Measurements from ENCODE around the gene IL1RAPL2.
"Not testable (repeated sequence)": the region's sequence is repeated elsewhere in the genome, so short reads cannot be mapped to it uniquely, and the experiment has no call there.

IL1RAPL2 gene

GRCh38 chrX:104961926-104962325 lies 395.9 kb downstream of the IL1RAPL2 start:
- DNase-seq (ENCODE audit: insufficient read length, low spot score) (no peak), FAIRE-seq (no peak)
- no peak for TF ChIP-seq POLR2A (IDR thresholded peaks at IDR 0.05; ENCODE audit: low read depth, low read length)

- FAIRE-seq: no peak
- no peak for TF ChIP-seq POLR2A (IDR thresholded peaks at IDR 0.05; ENCODE audit: low read depth, low read length)
Observed at GRCh38 chrX:104968241-104968640, 402.2 kb downstream of the IL1RAPL2 start.

GRCh38 chrX:104972737-104973136 lies 406.7 kb downstream of the IL1RAPL2 start:
- TF ChIP-seq POLR2A (IDR thresholded peaks at IDR 0.05; ENCODE audit: low read depth, low read length): no peak
- DNase-seq (ENCODE audit: insufficient read length, low spot score): no peak
- FAIRE-seq: no peak

More at GRCh38 chrX:104968241-104968640, 402.2 kb downstream of the IL1RAPL2 start:
- no peak for DNase-seq (ENCODE audit: insufficient read length, low spot score)

- TF ChIP-seq POLR2A (IDR thresholded peaks at IDR 0.05; ENCODE audit: low read depth, low read length): no peak
- DNase-seq (ENCODE audit: insufficient read length, low spot score) (no peak), FAIRE-seq (no peak)
Observed at GRCh38 chrX:104987063-104987462, 421.1 kb downstream of the IL1RAPL2 start.

GRCh38 chrX:104988038-104988437 lies 422.0 kb downstream of the IL1RAPL2 start:
- FAIRE-seq (no peak), DNase-seq (ENCODE audit: insufficient read length, low spot score) (no peak)
- no peak for TF ChIP-seq POLR2A (IDR thresholded peaks at IDR 0.05; ENCODE audit: low read depth, low read length)

GRCh38 chrX:104995546-104995945 lies 429.5 kb downstream of the IL1RAPL2 start:
- DNase-seq (ENCODE audit: insufficient read length, low spot score): no peak
- no peak for TF ChIP-seq POLR2A (IDR thresholded peaks at IDR 0.05; ENCODE audit: low read depth, low read length)
- FAIRE-seq: no peak

- TF ChIP-seq POLR2A (IDR thresholded peaks at IDR 0.05; ENCODE audit: low read depth, low read length): no peak
- FAIRE-seq (no peak), DNase-seq (ENCODE audit: insufficient read length, low spot score) (no peak)
Observed at GRCh38 chrX:105006103-105006502, 440.1 kb downstream of the IL1RAPL2 start.

GRCh38 chrX:105006996-105007395 lies 441.0 kb downstream of the IL1RAPL2 start:
- no peak for FAIRE-seq
- no peak for TF ChIP-seq POLR2A (IDR thresholded peaks at IDR 0.05; ENCODE audit: low read depth, low read length)
- no peak for DNase-seq (ENCODE audit: insufficient read length, low spot score)

- TF ChIP-seq POLR2A (IDR thresholded peaks at IDR 0.05; ENCODE audit: low read depth, low read length): no peak
- DNase-seq (ENCODE audit: insufficient read length, low spot score) (no peak), FAIRE-seq (no peak)
Observed at GRCh38 chrX:105013719-105014118, 447.7 kb downstream of the IL1RAPL2 start.

GRCh38 chrX:105017641-105018040 lies 451.6 kb downstream of the IL1RAPL2 start:
- DNase-seq (ENCODE audit: insufficient read length, low spot score) (no peak), FAIRE-seq (no peak)
- no peak for TF ChIP-seq POLR2A (IDR thresholded peaks at IDR 0.05; ENCODE audit: low read depth, low read length)

- no peak for DNase-seq (ENCODE audit: insufficient read length, low spot score)
- FAIRE-seq: no peak
- TF ChIP-seq POLR2A (IDR thresholded peaks at IDR 0.05; ENCODE audit: low read depth, low read length): no peak
Observed at GRCh38 chrX:105018865-105019264, 452.9 kb downstream of the IL1RAPL2 start.

GRCh38 chrX:105028962-105029361 lies 463.0 kb downstream of the IL1RAPL2 start:
- DNase-seq (ENCODE audit: insufficient read length, low spot score); FAIRE-seq: not testable (repeated sequence)

GRCh38 chrX:105038672-105039328 lies 472.8 kb downstream of the IL1RAPL2 start:
- DNase-seq (ENCODE audit: insufficient read length, low spot score): no peak
- no peak for TF ChIP-seq POLR2A (IDR thresholded peaks at IDR 0.05; ENCODE audit: low read depth, low read length)
- FAIRE-seq: no peak

- FAIRE-seq (no peak), DNase-seq (ENCODE audit: insufficient read length, low spot score) (no peak)
- no peak for TF ChIP-seq POLR2A (IDR thresholded peaks at IDR 0.05; ENCODE audit: low read depth, low read length)
Observed at GRCh38 chrX:105050921-105051320, 484.9 kb downstream of the IL1RAPL2 start.

- FAIRE-seq: no peak
- TF ChIP-seq POLR2A (IDR thresholded peaks at IDR 0.05; ENCODE audit: low read depth, low read length): no peak
Observed at GRCh38 chrX:105051364-105051763, 485.4 kb downstream of the IL1RAPL2 start.

GRCh38 chrX:105052926-105053325 lies 486.9 kb downstream of the IL1RAPL2 start:
- no peak for TF ChIP-seq POLR2A (IDR thresholded peaks at IDR 0.05; ENCODE audit: low read depth, low read length)
- DNase-seq (ENCODE audit: insufficient read length, low spot score) (no peak), FAIRE-seq (no peak)

More at GRCh38 chrX:105051364-105051763, 485.4 kb downstream of the IL1RAPL2 start:
- DNase-seq (ENCODE audit: insufficient read length, low spot score): no peak
